Left lung (tissue), 10 donors: ENCODE results near the gene PSMB2. TPM values are rescaled to one million over a fixed set of nuclear protein-coding genes. Genes with fewer than 3 reads are reported as not detected.

Source experiments
- ATAC-seq: fragments of 200-7000 bp; cut with Tn5 transposase; one replicate; pipeline ENCODE4 v1.9.1; 2020; ENCODE audit warnings: moderate library complexity
- DNase-seq, 4 donors: peaks; one replicate each; pipeline ENCODE4 v3.0.0-alpha.2; 2013 to 2020
- H3K27ac ChIP-seq, 2 donors: fragments of 200-600 bp; sonication (generic) in 1 of 2; one replicate each; pipeline versions ENCODE4 v1.5.0 to v1.8.0; 2020 to 2021
- H3K27me3 ChIP-seq, 2 donors: fragments of 200-600 bp; sonication (generic) in 1 of 2; one replicate each; pipeline versions ENCODE4 v1.5.0 to v1.8.0; 2020 to 2021
- H3K36me3 ChIP-seq, 2 donors: fragments of 200-600 bp; sonication (generic) in 1 of 2; one replicate each; pipeline versions ENCODE4 v1.5.0 to v1.8.0; 2020 to 2021
- H3K4me1 ChIP-seq, 2 donors: fragments of 200-600 bp; one replicate each; pipeline ENCODE4 v1.8.0; 2021
- H3K4me3 ChIP-seq, 2 donors: fragments of 200-600 bp; sonication (generic) in 1 of 2; one replicate each; pipeline versions ENCODE4 v1.5.0 to v1.8.0; 2020 to 2021; ENCODE audit warnings: mild to moderate bottlenecking in 1 of 2
- H3K9me3 ChIP-seq, 2 donors: fragments of 200-600 bp; sonication (generic) in 1 of 2; one replicate each; pipeline versions ENCODE4 v1.5.0 to v1.8.0; 2020 to 2021
- intact Hi-C, 2 donors: fragments of 100-400 bp; cut with DNase I; formaldehyde crosslinking; loops; one replicate each; pipeline versions ENCODE4 v1.11.2 to v1.14.2; 2022
- polyA plus RNA-seq, 6 donors: library from polyadenylated mRNA; unstranded; fragments of 120-200 nt; gene quantifications; one replicate each; pipeline ENCODE4 v1.2.1, GENCODE V29; 2013; ENCODE audit not compliant: insufficient read length in 6 of 6
- total RNA-seq, 2 donors: library from RNA; stranded (reverse); fragmentation: NEBNext Ultra II Directional; extraction: Animal tissue kit (Norgen Biotek cat#: 25700); gene quantifications; one replicate each; pipeline ENCODE4 v1.2.1, GENCODE V29; 2021
- TF ChIP-seq, protein P1 (sequence below), 2 donors: fragments of 200-600 bp; sonication (generic) in 1 of 2; IDR thresholded peaks; one replicate each; pipeline versions ENCODE4 v1.5.0 to v1.8.0; 2021; ENCODE audit warnings: antibody characterized with exemption in 2 of 2
- donor health status: DM: no; HTN: yes; CAD: no.
- donor health status: DM: no; HTN: no; CAD: no.

Gene PSMB2
- total and polyA plus RNA-seq, 8 donors, result 48.4 to 80.2 (median 70.7) TPM

- H3K4me1 ChIP-seq, result no peaks in the 10 kb centered on the region
- H3K9me3 ChIP-seq, result no peaks in the 10 kb centered on the region
- intact Hi-C loops, result no loop called here
- no peak overlapping the region for H3K4me3 ChIP-seq
- DNase-seq (no peak), ATAC-seq (no peak)
- H3K36me3 ChIP-seq, result no peaks in the 10 kb centered on the region
- H3K27ac ChIP-seq, result no peak overlapping the region
- H3K27me3 ChIP-seq, result peaks cover 0 to 26% of the 10 kb centered on the region in 2 donors
- TF ChIP-seq, protein P1, sequence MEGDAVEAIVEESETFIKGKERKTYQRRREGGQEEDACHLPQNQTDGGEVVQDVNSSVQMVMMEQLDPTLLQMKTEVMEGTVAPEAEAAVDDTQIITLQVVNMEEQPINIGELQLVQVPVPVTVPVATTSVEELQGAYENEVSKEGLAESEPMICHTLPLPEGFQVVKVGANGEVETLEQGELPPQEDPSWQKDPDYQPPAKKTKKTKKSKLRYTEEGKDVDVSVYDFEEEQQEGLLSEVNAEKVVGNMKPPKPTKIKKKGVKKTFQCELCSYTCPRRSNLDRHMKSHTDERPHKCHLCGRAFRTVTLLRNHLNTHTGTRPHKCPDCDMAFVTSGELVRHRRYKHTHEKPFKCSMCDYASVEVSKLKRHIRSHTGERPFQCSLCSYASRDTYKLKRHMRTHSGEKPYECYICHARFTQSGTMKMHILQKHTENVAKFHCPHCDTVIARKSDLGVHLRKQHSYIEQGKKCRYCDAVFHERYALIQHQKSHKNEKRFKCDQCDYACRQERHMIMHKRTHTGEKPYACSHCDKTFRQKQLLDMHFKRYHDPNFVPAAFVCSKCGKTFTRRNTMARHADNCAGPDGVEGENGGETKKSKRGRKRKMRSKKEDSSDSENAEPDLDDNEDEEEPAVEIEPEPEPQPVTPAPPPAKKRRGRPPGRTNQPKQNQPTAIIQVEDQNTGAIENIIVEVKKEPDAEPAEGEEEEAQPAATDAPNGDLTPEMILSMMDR (IDR thresholded peaks at IDR 0.05), result no peak
Measured at GRCh38 chr1:35683012-35683411, 41.7 kb upstream of the PSMB2 start.

DNA sequence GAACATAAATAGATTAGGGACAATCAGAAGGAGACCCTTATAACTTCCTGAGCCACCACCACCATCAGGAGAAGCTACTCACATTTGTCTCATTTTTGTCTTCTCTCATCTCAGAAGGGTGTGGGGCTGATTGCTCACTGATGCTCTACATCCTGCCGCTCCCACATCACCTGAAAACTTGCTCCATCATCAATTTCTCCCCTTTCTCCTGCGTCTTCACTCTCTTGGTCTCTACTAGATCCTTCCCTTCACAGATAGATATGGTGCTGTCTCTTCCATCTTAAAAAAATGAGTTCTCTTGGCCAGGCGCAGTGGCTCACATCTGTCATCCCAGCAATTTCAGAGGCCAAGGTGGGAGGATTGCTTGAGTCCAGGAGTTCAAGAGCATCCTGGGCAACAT is 38.9 kb upstream of the PSMB2 start:
- DNase-seq, result no peak
- Histone ChIP-seq H3K4me3 (no peak overlapping the region), H3K36me3 (no peaks in the 10 kb centered on the region), H3K27me3 (peaks cover 0 to 20% of the 10 kb centered on the region in 2 donors), H3K27ac (no peak overlapping the region), H3K4me1 (no peaks in the 10 kb centered on the region), H3K9me3 (no peaks in the 10 kb centered on the region)
- intact Hi-C loops, result no loop called here
- TF ChIP-seq, protein P1 (IDR thresholded peaks at IDR 0.05), result no peak
- ATAC-seq, result no peak

- intact Hi-C loops, result no loop called here
- H3K4me1 ChIP-seq, result no peaks in the 10 kb centered on the region
- no peak overlapping the region for H3K27ac ChIP-seq
- ATAC-seq (no peak), DNase-seq (no peak)
- no peak overlapping the region for H3K4me3 ChIP-seq
- TF ChIP-seq, protein P1 (IDR thresholded peaks at IDR 0.05), result no peak
- peaks cover 0 to 29% of the 10 kb centered on the region in 2 donors for H3K27me3 ChIP-seq
- no peaks in the 10 kb centered on the region for H3K9me3 ChIP-seq
- no peaks in the 10 kb centered on the region for H3K36me3 ChIP-seq
Measured at GRCh38 chr1:35675773-35676172, 34.4 kb upstream of the PSMB2 start.

GRCh38 chr1:35674111-35674510 is 32.8 kb upstream of the PSMB2 start:
- intact Hi-C loops, result no loop called here
- TF ChIP-seq, protein P1 (IDR thresholded peaks at IDR 0.05), result no peak

GRCh38 chr1:35672116-35672515 is 30.8 kb upstream of the PSMB2 start:
- DNase-seq (no peak), ATAC-seq (no peak)
- no peak overlapping the region for H3K4me3 ChIP-seq
- no peaks in the 10 kb centered on the region for H3K36me3 ChIP-seq
- peaks cover 0 to 20% of the 10 kb centered on the region in 2 donors for H3K27me3 ChIP-seq
- no peaks in the 10 kb centered on the region for H3K9me3 ChIP-seq
- H3K4me1 ChIP-seq, result no peaks in the 10 kb centered on the region
- H3K27ac ChIP-seq, result no peak overlapping the region
- TF ChIP-seq, protein P1 (IDR thresholded peaks at IDR 0.05), result no peak
- intact Hi-C loops, result no loop called here

More at GRCh38 chr1:35674111-35674510, 32.8 kb upstream of the PSMB2 start:
- ATAC-seq, result no peak
- Histone ChIP-seq H3K9me3 (no peaks in the 10 kb centered on the region), H3K27ac (no peak overlapping the region), H3K27me3 (peaks cover 0 to 29% of the 10 kb centered on the region in 2 donors), H3K4me1 (no peaks in the 10 kb centered on the region), H3K36me3 (no peaks in the 10 kb centered on the region), H3K4me3 (no peak overlapping the region)
- no peak for DNase-seq
